A673 (cell line): ENCODE measurements around the gene WDR46. TPM values are rescaled to one million over a fixed set of nuclear protein-coding genes. Genes with fewer than 3 reads are reported as not detected.

Experiments
- BruUV-seq: library from RNA; stranded (reverse); fragments of 400-500 nt; replicated peaks from 2 replicates; lab custom pipeline; 2021; lab: Mats Ljungman, UMichigan
- CTCF ChIA-PET: fragments of 300-600 bp; sonication (Branson Sonifier 250); formaldehyde crosslinking; loops from one replicate; lab custom pipeline; 2022; ENCODE audit warnings: antibody characterized with exemption; lab: Charles Lee
- POLR2A ChIA-PET: fragments of 300-600 bp; sonication (Branson Sonifier 250); formaldehyde crosslinking; loops from one replicate; lab custom pipeline; 2022; ENCODE audit warnings: antibody characterized with exemption; ENCODE audit not compliant: low non-redundant PET; lab: Charles Lee
- DNase-seq: peaks from one replicate; pipeline ENCODE4 v3.0.0-alpha.2; 2015; ENCODE audit warnings: low spot score
- H3K27ac ChIP-seq: fragments of 200-600 bp; sonication (generic); 2 replicates; pipeline ENCODE4 v1.5.1; 2016; ENCODE audit warnings: mixed run types, low read depth, mild to moderate bottlenecking, mixed read lengths, antibody characterized with exemption, low read length; ENCODE audit not compliant: poor library complexity, severe bottlenecking
- H3K27me3 ChIP-seq: fragments of 200-600 bp; sonication (generic); replicated peaks from 2 replicates; pipeline ENCODE4 v1.6.1; 2017; ENCODE audit warnings: mixed run types, low read depth, mild to moderate bottlenecking, mixed read lengths, antibody characterized with exemption, low read length; ENCODE audit not compliant: insufficient read depth, poor library complexity
- H3K36me3 ChIP-seq: fragments of 200-600 bp; sonication (generic); 2 replicates; pipeline ENCODE4 v1.6.1; 2016; ENCODE audit warnings: mixed run types, mild to moderate bottlenecking, mixed read lengths, antibody characterized with exemption, low read length; ENCODE audit not compliant: insufficient read depth, poor library complexity, severe bottlenecking
- H3K4me1 ChIP-seq: fragments of 200-600 bp; sonication (generic); 2 replicates; pipeline ENCODE4 v1.6.1; 2017; ENCODE audit warnings: mixed run types, mild to moderate bottlenecking, mixed read lengths, antibody characterized with exemption, low read length; ENCODE audit not compliant: insufficient read depth, poor library complexity, severe bottlenecking
- H3K4me3 ChIP-seq: fragments of 200-600 bp; sonication (generic); 2 replicates; pipeline ENCODE4 v1.5.1; 2016; ENCODE audit warnings: low read depth, mixed run types, mild to moderate bottlenecking, mixed read lengths, low read length; ENCODE audit not compliant: poor library complexity, severe bottlenecking
- H3K9me3 ChIP-seq: fragments of 200-600 bp; sonication (generic); 2 replicates; pipeline ENCODE4 v1.6.1; 2016; ENCODE audit warnings: mixed run types, low read depth, mild to moderate bottlenecking, mixed read lengths, antibody characterized with exemption, low read length; ENCODE audit not compliant: poor library complexity, severe bottlenecking
- CTCF ChIP-seq: fragments of 300-800, 200-600 bp; sonication (generic); conservative IDR thresholded peaks from 2 replicates; pipeline ENCODE4 v1.5.1; 2017; ENCODE audit warnings: low read depth, mild to moderate bottlenecking, antibody characterized with exemption, low read length, moderate library complexity, mixed read lengths
- EZH2 ChIP-seq: fragments of 200-600 bp; sonication (generic); IDR thresholded peaks from 2 replicates; pipeline ENCODE4 v1.6.1; 2017; ENCODE audit warnings: borderline replicate concordance, low read depth, mild to moderate bottlenecking, mixed read lengths, antibody characterized with exemption, low read length; ENCODE audit not compliant: poor library complexity, severe bottlenecking
- intact Hi-C: fragments of 100-400 bp; cut with micrococcal nuclease; formaldehyde crosslinking; loops from one replicate; pipeline ENCODE4 v1.10.0; 2022; ENCODE audit not compliant: unreplicated experiment
- total RNA-seq: library from RNA; stranded (reverse); gene quantifications from 2 replicates; pipeline ENCODE4 v1.2.3, GENCODE V29; 2021

WDR46 gene
- total RNA-seq, 1 experiment from 2014 or later, result 97.9 TPM

- DNase-seq, result no peak
- Histone ChIP-seq H3K4me1 (peaks cover 10% of the 10 kb centered on the region), H3K27ac (no peak overlapping the region), H3K9me3 (no peaks in the 10 kb centered on the region), H3K27me3 (no peaks in the 10 kb centered on the region), H3K4me3 (no peak overlapping the region), H3K36me3 (peaks cover 14% of the 10 kb centered on the region)
- ChIA-PET CTCF (no interaction called here), POLR2A (no interaction called here)
- intact Hi-C loops, result no loop called here
- TF ChIP-seq CTCF (no peak), EZH2 (no peak)
- no TSS peak for BruUV-seq
Observed at GRCh38 chr6:33301877-33302276, 12.8 kb upstream of the WDR46 start.

GRCh38 chr6:33299237-33299944 lies 10.4 kb upstream of the WDR46 start:
- peak overlapping the region; percentile 92 for H3K27ac ChIP-seq
- peak; percentile 77 for TF ChIP-seq CTCF
- no peak for TF ChIP-seq EZH2
- no peaks in the 10 kb centered on the region for H3K27me3 ChIP-seq
- H3K9me3 ChIP-seq, result no peaks in the 10 kb centered on the region
- ChIA-PET POLR2A (interaction anchor here (0.5 to 0.9 kb wide), 2 partner anchors 18 to 1114 kb away, joined by 3 to 7 read pairs; partner anchors contain the start of gene ZBTB22), CTCF (interaction anchor here (0.6 to 1.4 kb wide), 4 partner anchors 10 to 89 kb away, joined by 3 to 22 read pairs (median 5); partner anchors contain the start of genes PFDN6, WDR46 and ZBTB22)
- H3K36me3 ChIP-seq, result peaks cover 15% of the 10 kb centered on the region
- BruUV-seq, result TSS peak; percentile 80
- peak overlapping the region; percentile 75 for H3K4me3 ChIP-seq
- peaks cover 6% of the 10 kb centered on the region for H3K4me1 ChIP-seq
- DNase-seq, result peak; percentile 98
- intact Hi-C loops, result loop anchor here (1.0 to 5.0 kb wide), 3 partner anchors 15 to 128 kb away; partner anchors contain the start of genes HSD17B8, RXRB, SLC39A7 and TAPBP

- BruUV-seq, result no TSS peak
- Histone ChIP-seq H3K9me3 (no peaks in the 10 kb centered on the region), H3K27ac (peak within 1 kb of the TSS; percentile 92), H3K4me1 (peaks cover 6% of the 10 kb centered on the region), H3K36me3 (peaks cover 14% of the 10 kb centered on the region), H3K27me3 (no peaks in the 10 kb centered on the region), H3K4me3 (peak within 1 kb of the TSS; percentile 75)
- TF ChIP-seq EZH2 (no peak), CTCF (no peak)
- no peak for DNase-seq
- intact Hi-C loops, result loop anchor here (1.0 to 5.0 kb wide), 3 partner anchors 15 to 128 kb away; partner anchors contain the start of genes HSD17B8, RXRB, SLC39A7 and TAPBP
- CTCF ChIA-PET, result interaction anchor here (0.6 to 1.4 kb wide), 2 partner anchors 10 to 1190 kb away, joined by 5 read pairs; partner anchors contain the start of genes PFDN6 and WDR46
- POLR2A ChIA-PET, result no interaction called here
Observed at GRCh38 chr6:33298773-33299236, 9.8 kb upstream of the WDR46 start, which contains the start of gene RGL2. Gene RGL2 (minus strand): TSS chr6:33298942. CDS start chr6:33298610, 332 bp downstream.
